Lower leg skin (tissue), 3 donors: ENCODE measurements around the gene GPX1.

Experiments used
- CTCF ChIP-seq, 3 donors: fragments of 450-650 bp; IDR thresholded peaks; one replicate each; pipeline ENCODE4 v1.5.1; 2016; ENCODE audit warnings: antibody characterized with exemption in 3 of 3, mild to moderate bottlenecking in 3 of 3, moderate library complexity in 2 of 3
- POLR2A ChIP-seq, 2 donors: fragments of 450-650 bp; IDR thresholded peaks; one replicate each; pipeline ENCODE4 v1.6.1; 2016 to 2017; ENCODE audit warnings: antibody characterized with exemption in 2 of 2, mild to moderate bottlenecking in 1 of 2, moderate library complexity in 1 of 2

GRCh38 chr3:49311283-49311682 lies 46.9 kb downstream of the GPX1 start:
- TF ChIP-seq POLR2A (IDR thresholded peaks at IDR 0.05) (no peak), CTCF (IDR thresholded peaks at IDR 0.05) (no peak)
